Nephron progenitor cell (in vitro differentiated cells): ENCODE measurements around the gene CCDC47.
A peak's percentile ranks its signal among the peaks of the same experiment; 100 is the strongest.

Source experiments
- DNase-seq: peaks from one replicate; pipeline ENCODE4 v3.0.0; 2021
- H3K27ac Mint-ChIP-seq: 2 replicates; pipeline ENCODE4 v1.8.0; 2021; ENCODE audit warnings: mild to moderate bottlenecking, moderate library complexity, mixed read lengths
- H3K27me3 Mint-ChIP-seq: 2 replicates; pipeline ENCODE4 v1.8.0; 2021; ENCODE audit warnings: mild to moderate bottlenecking, low read depth, mixed read lengths; ENCODE audit not compliant: poor library complexity
- H3K36me3 Mint-ChIP-seq: 2 replicates; pipeline ENCODE4 v1.8.0; 2021; ENCODE audit warnings: low read depth, mixed read lengths
- H3K4me1 Mint-ChIP-seq: 2 replicates; pipeline ENCODE4 v1.8.0; 2021; ENCODE audit warnings: mixed read lengths
- H3K4me3 Mint-ChIP-seq: 2 replicates; pipeline ENCODE4 v1.8.0; 2021; ENCODE audit warnings: mild to moderate bottlenecking, moderate library complexity, mixed read lengths
- H3K9me3 Mint-ChIP-seq: 2 replicates; pipeline ENCODE4 v1.8.0; 2021; ENCODE audit warnings: mild to moderate bottlenecking, moderate library complexity, mixed read lengths
- CTCF ChIP-seq: fragments of 200-600 bp; sonication (generic); IDR thresholded peaks from 2 replicates; pipeline ENCODE4 v1.5.0; 2021; ENCODE audit warnings: antibody characterized with exemption

Gene CCDC47, protein sequence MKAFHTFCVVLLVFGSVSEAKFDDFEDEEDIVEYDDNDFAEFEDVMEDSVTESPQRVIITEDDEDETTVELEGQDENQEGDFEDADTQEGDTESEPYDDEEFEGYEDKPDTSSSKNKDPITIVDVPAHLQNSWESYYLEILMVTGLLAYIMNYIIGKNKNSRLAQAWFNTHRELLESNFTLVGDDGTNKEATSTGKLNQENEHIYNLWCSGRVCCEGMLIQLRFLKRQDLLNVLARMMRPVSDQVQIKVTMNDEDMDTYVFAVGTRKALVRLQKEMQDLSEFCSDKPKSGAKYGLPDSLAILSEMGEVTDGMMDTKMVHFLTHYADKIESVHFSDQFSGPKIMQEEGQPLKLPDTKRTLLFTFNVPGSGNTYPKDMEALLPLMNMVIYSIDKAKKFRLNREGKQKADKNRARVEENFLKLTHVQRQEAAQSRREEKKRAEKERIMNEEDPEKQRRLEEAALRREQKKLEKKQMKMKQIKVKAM

DNA sequence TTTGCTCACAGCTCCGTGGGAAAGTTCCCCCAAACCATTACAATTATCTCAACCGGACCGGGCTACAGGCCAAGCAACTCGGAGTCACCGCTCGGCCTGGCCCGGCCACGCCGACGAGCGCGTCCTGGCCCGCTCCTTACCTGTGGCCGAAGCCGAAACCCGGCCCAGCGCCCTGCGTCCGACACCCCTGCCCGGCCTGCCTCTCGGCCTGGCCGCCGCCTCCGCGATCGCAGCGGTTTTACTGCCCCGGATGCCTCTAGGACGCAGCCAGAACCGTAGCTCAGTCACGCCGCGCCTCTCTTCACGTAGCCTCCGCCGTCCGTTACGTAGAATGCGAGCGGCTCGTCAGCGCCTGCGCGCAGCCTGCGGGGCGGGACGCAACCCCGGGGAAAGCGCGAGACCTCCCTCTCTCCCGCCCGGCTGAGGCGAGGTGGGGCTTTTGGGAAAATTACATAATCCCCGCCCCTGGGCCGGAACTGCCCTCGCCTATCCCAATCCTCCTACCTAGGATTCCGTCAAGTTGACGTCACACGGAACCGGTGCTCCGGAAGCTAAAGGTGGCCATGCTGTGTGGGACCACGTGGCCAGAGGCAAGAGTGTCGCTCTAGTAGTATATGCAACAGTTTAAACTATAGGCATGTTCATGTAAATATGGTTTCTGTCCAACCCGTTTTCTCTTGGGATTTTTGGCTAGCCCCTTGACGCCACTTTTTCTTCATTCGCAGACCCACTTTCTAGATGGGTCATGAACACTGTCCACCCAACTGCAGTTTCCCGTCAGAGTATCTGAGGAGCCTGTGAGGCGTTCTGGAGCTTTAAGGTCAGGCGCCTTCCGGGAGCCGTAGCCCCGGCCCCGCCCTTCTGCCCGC, at the start of gene CCDC47:
Gene CCDC47, minus strand, starts transcription at position 326 of the 869 bp plus-strand sequence. CDS start 7,422 bp downstream, outside the sequence.
- peak within 1 kb of the TSS; percentile 100 for H3K4me3 Mint-ChIP-seq

GRCh38 chr17:63822537-63822936, 49.1 kb upstream of the CCDC47 start:
- no peaks in the 10 kb centered on the region for H3K9me3 Mint-ChIP-seq
- no peak overlapping the region for H3K4me3 Mint-ChIP-seq
- no peak for TF ChIP-seq CTCF
- peaks cover 77% of the 10 kb centered on the region for H3K36me3 Mint-ChIP-seq
- no peak overlapping the region for H3K27ac Mint-ChIP-seq
- peaks cover 26% of the 10 kb centered on the region for H3K4me1 Mint-ChIP-seq
- H3K27me3 Mint-ChIP-seq = peaks cover 5% of the 10 kb centered on the region
- no peak for DNase-seq

More for the DNA sequence above, at the start of gene CCDC47:
- H3K27me3 Mint-ChIP-seq = peaks cover 3% of the 10 kb centered on the region
- H3K36me3 Mint-ChIP-seq = peaks cover 20% of the 10 kb centered on the region
- H3K4me1 Mint-ChIP-seq = peaks cover 37% of the 10 kb centered on the region
- peak within 1 kb of the TSS; percentile 100 for H3K27ac Mint-ChIP-seq
- peak; percentile 96 for DNase-seq
- TF ChIP-seq CTCF = no peak
- no peaks in the 10 kb centered on the region for H3K9me3 Mint-ChIP-seq

DNA sequence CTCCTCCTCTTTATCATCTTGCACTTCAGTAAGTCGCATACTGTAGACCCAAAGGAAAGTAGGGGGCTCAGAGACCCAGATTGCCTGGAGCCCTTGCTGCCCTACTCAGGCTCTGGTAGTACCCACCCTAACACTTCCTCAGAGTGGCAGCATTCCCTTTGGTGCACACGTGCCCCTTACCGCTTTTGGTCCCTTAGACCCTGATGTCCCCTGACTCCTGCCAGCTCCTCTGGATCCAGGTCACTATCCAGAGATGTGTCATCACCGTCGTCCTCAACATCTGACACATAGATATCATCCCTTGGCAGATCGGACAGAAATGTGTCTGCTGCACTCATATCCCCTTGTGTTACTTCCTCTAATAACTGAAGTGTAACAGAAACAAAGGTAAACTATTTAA, 48.4 kb upstream of the CCDC47 start:
- H3K36me3 Mint-ChIP-seq = peaks cover 83% of the 10 kb centered on the region
- no peak for DNase-seq
- H3K4me3 Mint-ChIP-seq = no peak overlapping the region
- no peak for TF ChIP-seq CTCF
- H3K27me3 Mint-ChIP-seq = peaks cover 1% of the 10 kb centered on the region
- H3K9me3 Mint-ChIP-seq = no peaks in the 10 kb centered on the region
- H3K4me1 Mint-ChIP-seq = peaks cover 23% of the 10 kb centered on the region
- H3K27ac Mint-ChIP-seq = peak overlapping the region; percentile 96

DNA sequence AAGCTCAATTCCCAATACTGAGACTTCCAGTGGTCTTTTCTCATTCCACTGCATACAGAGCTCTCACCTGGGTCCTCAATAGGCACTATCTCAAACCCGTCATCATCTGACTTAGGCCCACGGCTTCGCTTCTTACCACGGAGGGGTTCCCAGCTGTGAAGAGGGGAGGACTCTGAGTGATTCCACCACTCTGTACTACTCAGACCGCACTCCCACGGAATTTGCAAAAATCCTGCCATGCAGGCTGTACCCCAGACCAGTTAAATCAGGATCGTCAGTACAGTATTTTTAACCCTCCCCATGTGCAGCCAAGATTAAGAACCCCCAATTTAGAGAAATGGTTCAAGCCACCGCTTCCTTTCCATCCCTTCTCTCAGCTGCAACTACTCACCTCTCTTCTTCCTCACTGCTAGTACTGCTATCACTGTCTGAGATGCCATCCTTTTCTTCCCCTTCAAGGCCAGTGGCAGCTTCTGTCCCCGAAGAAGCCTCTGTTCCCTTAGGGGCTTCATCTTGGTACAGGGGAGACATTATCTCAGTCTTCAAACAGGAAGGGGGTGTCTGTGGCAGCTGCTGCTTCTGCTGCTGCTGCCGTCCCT, 47.7 kb upstream of the CCDC47 start:
- TF ChIP-seq CTCF = no peak
- H3K27ac Mint-ChIP-seq = peak overlapping the region; percentile 26

DNA sequence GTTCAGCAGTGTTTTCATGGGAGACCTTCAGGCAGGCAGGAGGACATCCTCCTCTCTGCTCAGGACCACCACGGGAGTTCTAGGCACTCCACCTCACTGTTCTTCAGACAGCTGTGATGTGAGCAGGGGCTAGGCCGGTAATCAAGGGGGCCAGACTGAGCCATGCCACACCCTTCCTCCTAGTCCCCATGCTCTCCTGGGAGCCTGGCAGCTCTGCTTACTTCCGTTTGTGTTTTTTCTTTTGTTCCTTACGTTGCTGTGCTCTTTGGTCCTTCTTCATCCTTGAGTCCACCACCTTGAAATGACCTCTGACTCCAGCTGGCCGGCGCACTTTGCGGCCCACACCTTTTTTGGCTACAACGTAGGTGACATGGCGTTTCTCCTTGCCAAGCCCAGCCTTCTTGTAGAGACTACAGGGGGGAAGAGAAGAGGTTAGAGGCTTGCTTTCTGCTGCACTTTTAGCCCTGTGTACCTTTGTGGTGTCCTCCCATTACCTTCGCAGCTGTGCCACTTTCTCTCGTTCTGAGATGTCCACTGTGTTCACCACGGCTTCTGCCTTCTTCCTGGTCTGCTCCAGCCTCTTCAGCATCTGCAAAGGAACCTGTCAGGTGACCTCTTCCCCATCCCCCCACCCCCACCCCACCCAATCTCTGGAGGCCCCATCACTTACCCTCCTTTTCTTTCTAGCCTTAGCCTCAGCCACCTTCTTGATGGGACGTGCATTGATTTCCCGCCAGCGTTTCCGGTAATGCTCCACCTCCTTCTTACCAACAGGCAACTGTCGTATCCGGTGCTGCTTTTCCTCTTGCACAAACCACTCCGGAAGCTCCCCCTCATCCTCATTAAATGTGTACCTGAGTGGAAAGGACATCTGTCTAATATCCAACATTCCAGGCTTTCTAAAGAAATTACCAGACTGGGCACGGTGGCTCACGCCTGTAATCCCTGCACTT, 46.5 kb upstream of the CCDC47 start:
- TF ChIP-seq CTCF = no peak
- Mint-ChIP-seq H3K27ac (peak overlapping the region; percentile 87), H3K27me3 (no peaks in the 10 kb centered on the region), H3K36me3 (peaks cover 92% of the 10 kb centered on the region), H3K4me1 (peaks cover 8% of the 10 kb centered on the region), H3K9me3 (no peaks in the 10 kb centered on the region), H3K4me3 (no peak overlapping the region)
- DNase-seq = no peak

More for the DNA sequence above, 47.7 kb upstream of the CCDC47 start:
- H3K9me3 Mint-ChIP-seq = no peaks in the 10 kb centered on the region
- no peak for DNase-seq
- no peaks in the 10 kb centered on the region for H3K27me3 Mint-ChIP-seq
- peaks cover 87% of the 10 kb centered on the region for H3K36me3 Mint-ChIP-seq
- peaks cover 16% of the 10 kb centered on the region for H3K4me1 Mint-ChIP-seq
- no peak overlapping the region for H3K4me3 Mint-ChIP-seq
